GM23338 (cell line): ENCODE measurements around the gene OSBPL3. TPM values are rescaled to one million over a fixed set of nuclear protein-coding genes. Genes with fewer than 3 reads are reported as not detected.

Experiments
- ATAC-seq: fragments of 200-7000 bp; cut with Tn5 transposase; 3 replicates; pipeline ENCODE4 v1.9.1; 2020
- DNase-seq: peaks from one replicate; pipeline ENCODE4 v3.0.0-alpha.2; 2015; ENCODE audit warnings: low spot score
- H2AFZ ChIP-seq: fragments of 200-600 bp; sonication (generic); 2 replicates; pipeline ENCODE4 v1.8.0; 2016; ENCODE audit warnings: antibody characterized with exemption, mild to moderate bottlenecking, moderate library complexity
- H3F3A ChIP-seq: fragments of 200-600 bp; sonication (generic); replicated peaks from 2 replicates; pipeline ENCODE4 v1.8.0; 2017; ENCODE audit warnings: antibody characterized with exemption, mixed run types, low read depth
- H3K27ac ChIP-seq: fragments of 200-600 bp; sonication (generic); 2 replicates; pipeline ENCODE4 v1.6.1; 2016; ENCODE audit warnings: low read depth
- H3K27me3 ChIP-seq: fragments of 200-600 bp; sonication (generic); 2 replicates; pipeline ENCODE4 v1.8.0; 2016; ENCODE audit warnings: mild to moderate bottlenecking, mixed run types, moderate library complexity; ENCODE audit not compliant: insufficient read depth
- H3K36me3 ChIP-seq: fragments of 200-600 bp; sonication (generic); 2 replicates; pipeline ENCODE4 v1.8.0; 2016; ENCODE audit warnings: mild to moderate bottlenecking; ENCODE audit not compliant: insufficient read depth
- H3K4me1 ChIP-seq: fragments of 200-600 bp; sonication (generic); 2 replicates; pipeline ENCODE4 v1.8.0; 2016; ENCODE audit warnings: mild to moderate bottlenecking, moderate library complexity; ENCODE audit not compliant: insufficient read depth
- H3K4me2 ChIP-seq: fragments of 200-600 bp; sonication (generic); 2 replicates; pipeline ENCODE4 v1.7.1; 2017; ENCODE audit warnings: mixed run types
- H3K4me3 ChIP-seq: fragments of 200-600 bp; sonication (generic); 2 replicates; pipeline ENCODE4 v1.6.1; 2016; ENCODE audit warnings: mixed run types
- H3K79me2 ChIP-seq: fragments of 200-600 bp; sonication (generic); replicated peaks from 2 replicates; pipeline ENCODE4 v1.8.0; 2017; ENCODE audit warnings: mild to moderate bottlenecking; ENCODE audit not compliant: insufficient read depth
- H3K9me2 ChIP-seq: fragments of 200-600 bp; sonication (generic); 2 replicates; pipeline ENCODE4 v1.8.0; 2017; ENCODE audit not compliant: insufficient read depth
- H4K20me1 ChIP-seq: fragments of 200-600 bp; sonication (generic); replicated peaks from 2 replicates; pipeline ENCODE4 v1.8.0; 2017; ENCODE audit warnings: mild to moderate bottlenecking; ENCODE audit not compliant: insufficient read depth
- H3K27ac Mint-ChIP-seq: 2 replicates; pipeline ENCODE4 v1.8.0; 2020; ENCODE audit warnings: inconsistent platforms, mild to moderate bottlenecking, moderate library complexity, mixed read lengths
- H3K27me3 Mint-ChIP-seq: 3 replicates; pipeline ENCODE4 v1.8.0; 2022; ENCODE audit warnings: low read depth, mild to moderate bottlenecking, moderate library complexity, mixed read lengths, inconsistent platforms; ENCODE audit not compliant: insufficient read depth, poor library complexity
- H3K36me3 Mint-ChIP-seq: 3 replicates; pipeline ENCODE4 v1.8.0; 2021; ENCODE audit warnings: low read depth, mild to moderate bottlenecking, inconsistent platforms, moderate library complexity, mixed read lengths
- H3K4me1 Mint-ChIP-seq: 3 replicates; pipeline ENCODE4 v1.8.0; 2020; ENCODE audit warnings: mild to moderate bottlenecking, inconsistent platforms, mixed read lengths
- H3K4me3 Mint-ChIP-seq: 3 replicates; pipeline ENCODE4 v1.8.0; 2021; ENCODE audit warnings: moderate library complexity, mild to moderate bottlenecking, inconsistent platforms, mixed read lengths
- H3K9me3 Mint-ChIP-seq: 3 replicates; pipeline ENCODE4 v1.8.0; 2020; ENCODE audit warnings: moderate library complexity, mild to moderate bottlenecking, inconsistent platforms, mixed read lengths
- EZH2 ChIP-seq: fragments of 200-600 bp; sonication (generic); IDR thresholded peaks from one replicate; pipeline ENCODE4 v1.8.0; 2017; ENCODE audit warnings: antibody characterized with exemption, mild to moderate bottlenecking, low read depth; ENCODE audit not compliant: unreplicated experiment
- JUNB ChIP-seq: IDR thresholded peaks from one replicate; pipeline ENCODE4 v1.6.1; 2016; ENCODE audit warnings: antibody characterized with exemption; ENCODE audit not compliant: unreplicated experiment
- NANOG ChIP-seq: IDR thresholded peaks from 2 replicates; pipeline ENCODE4 v1.6.1; 2016; ENCODE audit warnings: antibody characterized with exemption, borderline replicate concordance
- ZNF114 ChIP-seq: fragments of 250-450 bp; sonication (Bioruptor Pico); IDR thresholded peaks from 2 replicates; pipeline ENCODE4 v1.5.0; 2020; ENCODE audit warnings: mild to moderate bottlenecking, moderate library complexity
- polyA plus RNA-seq: library from polyadenylated mRNA; unstranded; fragments of >200 nt; fragmentation: Nextera tagmentation; extraction: Ambion mirVana; gene quantifications from 2 replicates; pipeline ENCODE4 v1.2.1, GENCODE V29; 2016
- total RNA-seq: library from RNA; depleted of rRNA; stranded (reverse); fragments of >200 nt; shearing (Covaris generic); gene quantifications from 2 replicates; pipeline ENCODE4 v1.2.3, GENCODE V29; 2014
- TF ChIP-seq, protein P1 (sequence below): fragments of 250-450 bp; sonication (Bioruptor Pico); IDR thresholded peaks from 2 replicates; pipeline ENCODE4 v1.5.0; 2020; ENCODE audit warnings: mild to moderate bottlenecking, moderate library complexity
- TF ChIP-seq, protein P2 (sequence below), 2 experiments: fragments of 200-600 bp in 1 of 2; sonication (generic) in 1 of 2; conservative IDR thresholded peaks; 2 replicates each; pipeline versions ENCODE4 v1.5.1 to v1.6.1; 2016 to 2017; ENCODE audit warnings: antibody characterized with exemption in 2 of 2, low read depth in 2 of 2, mild to moderate bottlenecking in 2 of 2, moderate library complexity in 1 of 2
- TF ChIP-seq, protein P3 (sequence below): IDR thresholded peaks from one replicate; pipeline ENCODE4 v1.6.1; 2018; ENCODE audit warnings: antibody characterized with exemption; ENCODE audit not compliant: unreplicated experiment
- TF ChIP-seq, protein P4 (sequence below): IDR thresholded peaks from 2 replicates; pipeline ENCODE4 v1.6.1; 2016; ENCODE audit warnings: antibody characterized with exemption

OSBPL3 gene
- total and polyA plus RNA-seq, 2 experiments from 2014 or later, result 7.2 to 15.7 TPM

DNA sequence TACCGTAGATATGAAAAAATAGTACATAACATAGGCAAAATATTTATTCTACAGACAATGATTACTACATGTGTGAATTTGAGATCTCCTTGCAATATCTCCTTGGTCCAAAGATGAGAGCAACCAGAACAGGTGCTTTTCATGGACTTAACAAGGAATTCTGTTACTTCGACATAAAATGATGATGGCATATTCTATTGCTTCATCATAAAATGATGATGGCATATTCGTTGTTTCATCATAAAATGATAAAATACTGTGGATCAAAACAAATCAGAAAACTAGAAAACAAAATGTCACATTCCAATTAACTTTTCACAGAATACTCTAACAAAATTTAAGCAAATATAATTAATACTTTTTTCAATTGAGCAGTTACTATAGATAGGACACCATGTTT is 4.8 kb downstream of the OSBPL3 start (continued):
- TF ChIP-seq, protein P1, sequence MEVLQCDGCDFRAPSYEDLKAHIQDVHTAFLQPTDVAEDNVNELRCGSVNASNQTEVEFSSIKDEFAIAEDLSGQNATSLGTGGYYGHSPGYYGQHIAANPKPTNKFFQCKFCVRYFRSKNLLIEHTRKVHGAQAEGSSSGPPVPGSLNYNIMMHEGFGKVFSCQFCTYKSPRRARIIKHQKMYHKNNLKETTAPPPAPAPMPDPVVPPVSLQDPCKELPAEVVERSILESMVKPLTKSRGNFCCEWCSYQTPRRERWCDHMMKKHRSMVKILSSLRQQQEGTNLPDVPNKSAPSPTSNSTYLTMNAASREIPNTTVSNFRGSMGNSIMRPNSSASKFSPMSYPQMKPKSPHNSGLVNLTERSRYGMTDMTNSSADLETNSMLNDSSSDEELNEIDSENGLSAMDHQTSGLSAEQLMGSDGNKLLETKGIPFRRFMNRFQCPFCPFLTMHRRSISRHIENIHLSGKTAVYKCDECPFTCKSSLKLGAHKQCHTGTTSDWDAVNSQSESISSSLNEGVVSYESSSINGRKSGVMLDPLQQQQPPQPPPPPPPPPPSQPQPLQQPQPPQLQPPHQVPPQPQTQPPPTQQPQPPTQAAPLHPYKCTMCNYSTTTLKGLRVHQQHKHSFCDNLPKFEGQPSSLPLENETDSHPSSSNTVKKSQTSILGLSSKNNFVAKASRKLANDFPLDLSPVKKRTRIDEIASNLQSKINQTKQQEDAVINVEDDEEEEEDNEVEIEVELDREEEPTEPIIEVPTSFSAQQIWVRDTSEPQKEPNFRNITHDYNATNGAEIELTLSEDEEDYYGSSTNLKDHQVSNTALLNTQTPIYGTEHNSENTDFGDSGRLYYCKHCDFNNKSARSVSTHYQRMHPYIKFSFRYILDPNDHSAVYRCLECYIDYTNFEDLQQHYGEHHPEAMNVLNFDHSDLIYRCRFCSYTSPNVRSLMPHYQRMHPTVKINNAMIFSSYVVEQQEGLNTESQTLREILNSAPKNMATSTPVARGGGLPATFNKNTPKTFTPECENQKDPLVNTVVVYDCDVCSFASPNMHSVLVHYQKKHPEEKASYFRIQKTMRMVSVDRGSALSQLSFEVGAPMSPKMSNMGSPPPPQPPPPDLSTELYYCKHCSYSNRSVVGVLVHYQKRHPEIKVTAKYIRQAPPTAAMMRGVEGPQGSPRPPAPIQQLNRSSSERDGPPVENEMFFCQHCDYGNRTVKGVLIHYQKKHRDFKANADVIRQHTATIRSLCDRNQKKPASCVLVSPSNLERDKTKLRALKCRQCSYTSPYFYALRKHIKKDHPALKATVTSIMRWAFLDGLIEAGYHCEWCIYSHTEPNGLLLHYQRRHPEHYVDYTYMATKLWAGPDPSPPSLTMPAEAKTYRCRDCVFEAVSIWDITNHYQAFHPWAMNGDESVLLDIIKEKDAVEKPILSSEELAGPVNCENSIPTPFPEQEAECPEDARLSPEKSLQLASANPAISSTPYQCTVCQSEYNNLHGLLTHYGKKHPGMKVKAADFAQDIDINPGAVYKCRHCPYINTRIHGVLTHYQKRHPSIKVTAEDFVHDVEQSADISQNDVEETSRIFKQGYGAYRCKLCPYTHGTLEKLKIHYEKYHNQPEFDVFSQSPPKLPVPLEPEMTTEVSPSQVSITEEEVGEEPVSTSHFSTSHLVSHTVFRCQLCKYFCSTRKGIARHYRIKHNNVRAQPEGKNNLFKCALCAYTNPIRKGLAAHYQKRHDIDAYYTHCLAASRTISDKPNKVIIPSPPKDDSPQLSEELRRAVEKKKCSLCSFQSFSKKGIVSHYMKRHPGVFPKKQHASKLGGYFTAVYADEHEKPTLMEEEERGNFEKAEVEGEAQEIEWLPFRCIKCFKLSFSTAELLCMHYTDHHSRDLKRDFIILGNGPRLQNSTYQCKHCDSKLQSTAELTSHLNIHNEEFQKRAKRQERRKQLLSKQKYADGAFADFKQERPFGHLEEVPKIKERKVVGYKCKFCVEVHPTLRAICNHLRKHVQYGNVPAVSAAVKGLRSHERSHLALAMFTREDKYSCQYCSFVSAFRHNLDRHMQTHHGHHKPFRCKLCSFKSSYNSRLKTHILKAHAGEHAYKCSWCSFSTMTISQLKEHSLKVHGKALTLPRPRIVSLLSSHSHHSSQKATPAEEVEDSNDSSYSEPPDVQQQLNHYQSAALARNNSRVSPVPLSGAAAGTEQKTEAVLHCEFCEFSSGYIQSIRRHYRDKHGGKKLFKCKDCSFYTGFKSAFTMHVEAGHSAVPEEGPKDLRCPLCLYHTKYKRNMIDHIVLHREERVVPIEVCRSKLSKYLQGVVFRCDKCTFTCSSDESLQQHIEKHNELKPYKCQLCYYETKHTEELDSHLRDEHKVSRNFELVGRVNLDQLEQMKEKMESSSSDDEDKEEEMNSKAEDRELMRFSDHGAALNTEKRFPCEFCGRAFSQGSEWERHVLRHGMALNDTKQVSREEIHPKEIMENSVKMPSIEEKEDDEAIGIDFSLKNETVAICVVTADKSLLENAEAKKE (CRISPR knock-in tag), result no peak
- TF ChIP-seq, protein P2, sequence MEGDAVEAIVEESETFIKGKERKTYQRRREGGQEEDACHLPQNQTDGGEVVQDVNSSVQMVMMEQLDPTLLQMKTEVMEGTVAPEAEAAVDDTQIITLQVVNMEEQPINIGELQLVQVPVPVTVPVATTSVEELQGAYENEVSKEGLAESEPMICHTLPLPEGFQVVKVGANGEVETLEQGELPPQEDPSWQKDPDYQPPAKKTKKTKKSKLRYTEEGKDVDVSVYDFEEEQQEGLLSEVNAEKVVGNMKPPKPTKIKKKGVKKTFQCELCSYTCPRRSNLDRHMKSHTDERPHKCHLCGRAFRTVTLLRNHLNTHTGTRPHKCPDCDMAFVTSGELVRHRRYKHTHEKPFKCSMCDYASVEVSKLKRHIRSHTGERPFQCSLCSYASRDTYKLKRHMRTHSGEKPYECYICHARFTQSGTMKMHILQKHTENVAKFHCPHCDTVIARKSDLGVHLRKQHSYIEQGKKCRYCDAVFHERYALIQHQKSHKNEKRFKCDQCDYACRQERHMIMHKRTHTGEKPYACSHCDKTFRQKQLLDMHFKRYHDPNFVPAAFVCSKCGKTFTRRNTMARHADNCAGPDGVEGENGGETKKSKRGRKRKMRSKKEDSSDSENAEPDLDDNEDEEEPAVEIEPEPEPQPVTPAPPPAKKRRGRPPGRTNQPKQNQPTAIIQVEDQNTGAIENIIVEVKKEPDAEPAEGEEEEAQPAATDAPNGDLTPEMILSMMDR (conservative IDR thresholded peaks at IDR 0.05; ENCODE audit: low read depth in 2 of 2), result no peak

DNA sequence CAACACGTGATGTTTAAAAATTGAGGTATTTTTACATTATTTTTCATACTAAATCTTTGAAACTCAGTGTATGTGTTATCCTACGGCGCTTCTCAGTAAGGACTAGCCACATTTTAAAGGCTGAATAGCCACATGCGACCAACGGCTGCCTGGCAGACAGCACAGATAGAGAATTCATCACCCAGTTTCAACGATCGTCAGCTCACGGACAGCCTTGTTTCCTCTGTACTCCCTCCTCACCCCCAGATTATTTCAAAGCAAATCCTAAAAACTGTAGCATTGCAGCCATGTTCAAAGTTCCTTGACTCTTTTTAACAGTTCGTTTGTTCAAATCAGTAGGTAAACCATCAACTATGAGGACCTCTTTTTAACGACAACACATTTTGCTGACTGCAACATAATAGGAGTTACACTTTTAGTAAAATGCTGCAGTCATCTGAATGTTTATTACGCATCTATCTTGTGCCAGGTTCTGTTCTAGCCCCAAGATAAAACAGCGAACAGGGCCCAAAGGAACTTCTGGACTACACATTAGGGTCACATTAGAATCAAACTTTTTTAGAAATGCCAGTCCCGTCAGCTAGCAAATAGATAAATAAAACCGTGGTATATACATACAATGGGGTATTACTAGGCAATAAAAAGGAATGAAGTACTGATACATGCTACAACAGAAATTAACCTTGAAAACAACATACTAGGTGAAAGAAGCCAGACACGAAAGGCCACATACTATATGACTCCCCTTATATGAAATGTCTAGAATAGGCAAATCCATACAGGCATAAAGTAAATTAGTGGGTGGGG is 5.7 kb downstream of the OSBPL3 start:
- Histone ChIP-seq H3K4me1 (peaks cover 46% of the 10 kb centered on the region), H3K27me3 (peaks cover 23% of the 10 kb centered on the region), H4K20me1 (peaks cover 16% of the 10 kb centered on the region), H3K79me2 (peaks cover 82% of the 10 kb centered on the region), H3K4me3 (no peak overlapping the region), H3K27ac (no peak overlapping the region), H3K36me3 (no peaks in the 10 kb centered on the region), H3K9me2 (0 out of 2 replicates have a peak, but pooled peaks cover 6% of the 10 kb centered on the region), H3K4me2 (no peak overlapping the region), H2AFZ (no peak overlapping the region), H3F3A (peaks cover 8% of the 10 kb centered on the region; the same call in 1 of the 2 replicates)
- H3K27ac Mint-ChIP-seq, result no peak overlapping the region
- H3K9me3 Mint-ChIP-seq, result no peaks in the 10 kb centered on the region
- no peaks in the 10 kb centered on the region; the same call in 2 of the 3 replicates for H3K36me3 Mint-ChIP-seq
- ATAC-seq, result no peak
- peaks cover 52% of the 10 kb centered on the region for H3K4me1 Mint-ChIP-seq
- peaks cover 5% of the 10 kb centered on the region for H3K27me3 Mint-ChIP-seq
- H3K4me3 Mint-ChIP-seq, result no peak overlapping the region
- no peak for DNase-seq
- TF ChIP-seq, protein P3, sequence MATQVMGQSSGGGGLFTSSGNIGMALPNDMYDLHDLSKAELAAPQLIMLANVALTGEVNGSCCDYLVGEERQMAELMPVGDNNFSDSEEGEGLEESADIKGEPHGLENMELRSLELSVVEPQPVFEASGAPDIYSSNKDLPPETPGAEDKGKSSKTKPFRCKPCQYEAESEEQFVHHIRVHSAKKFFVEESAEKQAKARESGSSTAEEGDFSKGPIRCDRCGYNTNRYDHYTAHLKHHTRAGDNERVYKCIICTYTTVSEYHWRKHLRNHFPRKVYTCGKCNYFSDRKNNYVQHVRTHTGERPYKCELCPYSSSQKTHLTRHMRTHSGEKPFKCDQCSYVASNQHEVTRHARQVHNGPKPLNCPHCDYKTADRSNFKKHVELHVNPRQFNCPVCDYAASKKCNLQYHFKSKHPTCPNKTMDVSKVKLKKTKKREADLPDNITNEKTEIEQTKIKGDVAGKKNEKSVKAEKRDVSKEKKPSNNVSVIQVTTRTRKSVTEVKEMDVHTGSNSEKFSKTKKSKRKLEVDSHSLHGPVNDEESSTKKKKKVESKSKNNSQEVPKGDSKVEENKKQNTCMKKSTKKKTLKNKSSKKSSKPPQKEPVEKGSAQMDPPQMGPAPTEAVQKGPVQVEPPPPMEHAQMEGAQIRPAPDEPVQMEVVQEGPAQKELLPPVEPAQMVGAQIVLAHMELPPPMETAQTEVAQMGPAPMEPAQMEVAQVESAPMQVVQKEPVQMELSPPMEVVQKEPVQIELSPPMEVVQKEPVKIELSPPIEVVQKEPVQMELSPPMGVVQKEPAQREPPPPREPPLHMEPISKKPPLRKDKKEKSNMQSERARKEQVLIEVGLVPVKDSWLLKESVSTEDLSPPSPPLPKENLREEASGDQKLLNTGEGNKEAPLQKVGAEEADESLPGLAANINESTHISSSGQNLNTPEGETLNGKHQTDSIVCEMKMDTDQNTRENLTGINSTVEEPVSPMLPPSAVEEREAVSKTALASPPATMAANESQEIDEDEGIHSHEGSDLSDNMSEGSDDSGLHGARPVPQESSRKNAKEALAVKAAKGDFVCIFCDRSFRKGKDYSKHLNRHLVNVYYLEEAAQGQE, result no peak
- TF ChIP-seq, protein P4, sequence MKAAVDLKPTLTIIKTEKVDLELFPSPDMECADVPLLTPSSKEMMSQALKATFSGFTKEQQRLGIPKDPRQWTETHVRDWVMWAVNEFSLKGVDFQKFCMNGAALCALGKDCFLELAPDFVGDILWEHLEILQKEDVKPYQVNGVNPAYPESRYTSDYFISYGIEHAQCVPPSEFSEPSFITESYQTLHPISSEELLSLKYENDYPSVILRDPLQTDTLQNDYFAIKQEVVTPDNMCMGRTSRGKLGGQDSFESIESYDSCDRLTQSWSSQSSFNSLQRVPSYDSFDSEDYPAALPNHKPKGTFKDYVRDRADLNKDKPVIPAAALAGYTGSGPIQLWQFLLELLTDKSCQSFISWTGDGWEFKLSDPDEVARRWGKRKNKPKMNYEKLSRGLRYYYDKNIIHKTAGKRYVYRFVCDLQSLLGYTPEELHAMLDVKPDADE, result no peak
- TF ChIP-seq NANOG (no peak), EZH2 (no peak), ZNF114 (CRISPR knock-in tag) (no peak), JUNB (no peak)
- TF ChIP-seq, protein P2 (conservative IDR thresholded peaks at IDR 0.05; ENCODE audit: low read depth in 2 of 2), result no peak
